Mesendoderm (in vitro differentiated cells): ENCODE measurements around the gene SRSF4. TPM values are rescaled to one million over a fixed set of nuclear protein-coding genes. Genes with fewer than 3 reads are reported as not detected.

Experiments
- DNase-seq: peaks from one replicate; pipeline ENCODE4 v3.0.0; 2013
- H2AK5ac ChIP-seq: 2 replicates; pipeline ENCODE4 v1.6.1; 2013; ENCODE audit warnings: low read length, inconsistent platforms
- H2BK120ac ChIP-seq: 2 replicates; pipeline ENCODE4 v1.6.1; 2013; ENCODE audit warnings: low read depth, mild to moderate bottlenecking, low read length, moderate library complexity, mixed read lengths
- H2BK15ac ChIP-seq: replicated peaks from 2 replicates; pipeline ENCODE4 v1.6.1; 2013; ENCODE audit warnings: low read depth, mild to moderate bottlenecking, moderate library complexity
- H2BK5ac ChIP-seq: 2 replicates; pipeline ENCODE4 v1.6.1; 2013; ENCODE audit warnings: low read length, inconsistent platforms
- H3K18ac ChIP-seq: 2 replicates; pipeline ENCODE4 v1.6.1; 2013; ENCODE audit warnings: mild to moderate bottlenecking, low read length, mixed read lengths
- H3K23ac ChIP-seq: one replicate; pipeline ENCODE4 v1.6.1; 2013; ENCODE audit warnings: low read length
- H3K27ac ChIP-seq: 2 replicates; pipeline ENCODE4 v1.5.1; 2013; ENCODE audit warnings: low read depth, mild to moderate bottlenecking, inconsistent platforms, low read length, moderate library complexity
- H3K27me3 ChIP-seq: 2 replicates; pipeline ENCODE4 v1.6.1; 2013; ENCODE audit warnings: low read length, control low read depth, mild to moderate bottlenecking, inconsistent platforms; ENCODE audit not compliant: insufficient read depth, poor library complexity
- H3K36me3 ChIP-seq: 2 replicates; pipeline ENCODE4 v1.6.1; 2013; ENCODE audit warnings: low read length, inconsistent platforms; ENCODE audit not compliant: control insufficient read depth, insufficient read depth
- H3K4ac ChIP-seq: one replicate; pipeline ENCODE4 v1.6.1; 2013; ENCODE audit warnings: low read depth, mild to moderate bottlenecking, low read length, moderate library complexity
- H3K4me1 ChIP-seq: 2 replicates; pipeline ENCODE4 v1.6.1; 2013; ENCODE audit warnings: low read depth, low read length, inconsistent platforms; ENCODE audit not compliant: control insufficient read depth
- H3K4me2 ChIP-seq: 2 replicates; pipeline ENCODE4 v1.6.1; 2013; ENCODE audit warnings: low read length
- H3K4me3 ChIP-seq: 2 replicates; pipeline ENCODE4 v1.5.1; 2013; ENCODE audit warnings: mild to moderate bottlenecking, low read length
- H3K56ac ChIP-seq: one replicate; pipeline ENCODE4 v1.6.1; 2013; ENCODE audit warnings: low read length
- H3K79me1 ChIP-seq: 2 replicates; pipeline ENCODE4 v1.6.1; 2013; ENCODE audit warnings: low read length, inconsistent platforms
- H3K79me2 ChIP-seq: 2 replicates; pipeline ENCODE4 v1.6.1; 2013; ENCODE audit warnings: mild to moderate bottlenecking, low read length; ENCODE audit not compliant: control insufficient read depth, insufficient read depth
- H3K9ac ChIP-seq: 2 replicates; pipeline ENCODE4 v1.6.1; 2013; ENCODE audit warnings: low read length, inconsistent platforms
- H4K5ac ChIP-seq: one replicate; pipeline ENCODE4 v1.6.1; 2013; ENCODE audit warnings: low read length
- H4K8ac ChIP-seq: one replicate; pipeline ENCODE4 v1.6.1; 2013; ENCODE audit warnings: low read depth, mild to moderate bottlenecking, control low read depth, low read length, moderate library complexity
- WGBS: extraction: QIAGEN DNeasy Blood & Tissue Kit; methylation state at CpG from one replicate; pipeline ENCODE4 v1.1.7; 2013; ENCODE audit warnings: low lambda C conversion rate, missing lambda C conversion rate; ENCODE audit not compliant: insufficient coverage; ENCODE audit errors: extremely low coverage; 5-methylcytosine and 5-hydroxymethylcytosine counted together
- small RNA-seq: library from polyadenylated mRNA; stranded (forward); fragments of <200 nt; extraction: miRNeasy Mini kit (QIAGEN cat#:217004); gene quantifications from one replicate; pipeline ENCODE3, GENCODE V24; 2013; ENCODE audit not compliant: insufficient read depth

Gene SRSF4

DNA sequence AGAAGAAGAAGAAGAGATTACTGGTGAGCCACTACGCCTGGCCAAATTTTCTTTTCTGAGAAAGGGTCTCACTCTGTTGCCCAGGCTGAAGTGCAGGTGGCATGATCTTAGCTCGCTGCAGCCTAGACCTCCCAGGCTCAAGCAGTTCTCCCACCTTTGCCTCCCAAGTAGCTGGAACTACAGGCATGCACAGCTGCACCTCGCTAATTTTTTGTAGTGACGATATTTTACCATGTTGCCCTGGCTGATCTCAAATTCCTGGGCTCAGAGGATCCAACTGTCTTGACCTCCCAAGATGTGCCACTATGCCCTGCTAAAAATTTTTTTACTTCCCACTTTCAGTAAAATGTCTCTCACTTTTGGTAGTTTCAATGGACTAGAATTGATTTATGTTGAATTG lies 82.4 kb downstream of the SRSF4 start:
- Histone ChIP-seq H3K23ac (no peak overlapping the region), H3K9ac (no peak overlapping the region), H4K5ac (no peak overlapping the region), H3K27me3 (no peaks in the 10 kb centered on the region), H2AK5ac (no peak overlapping the region), H3K18ac (no peak overlapping the region), H4K8ac (no peak overlapping the region), H3K4ac (no peak overlapping the region), H3K36me3 (no peaks in the 10 kb centered on the region), H3K56ac (no peak overlapping the region), H3K79me1 (no peaks in the 10 kb centered on the region), H3K79me2 (no peaks in the 10 kb centered on the region), H2BK120ac (no peak overlapping the region), H3K4me1 (no peaks in the 10 kb centered on the region), H3K27ac (no peak overlapping the region), H2BK5ac (no peak overlapping the region), H3K4me2 (no peak overlapping the region), H2BK15ac (no peak overlapping the region), H3K4me3 (no peak overlapping the region)
- no peak for DNase-seq
- WGBS = no CpG with 5 or more reads among the region's 4 CpGs

Small RNA genes lying within 50 kb of the gene (small RNA-seq; reads per million reads assigned to genes)
- gene RF02271 = not detected
